Gastroesophageal sphincter (tissue), 3 donors: ENCODE data around the gene SDCBP2.

Source experiments
- POLR2AphosphoS5 ChIP-seq: sonication (generic); formaldehyde crosslinking; IDR thresholded peaks from one replicate; pipeline ENCODE4 v1.6.1; 2017; ENCODE audit warnings: antibody characterized with exemption
- TF ChIP-seq, protein P1 (sequence below), 4 experiments: fragments of 200-600 bp in 2 of 4; fragments of 450-650 bp in 2 of 4; sonication (generic) in 1 of 4; IDR thresholded peaks; one replicate each; pipeline ENCODE4 v1.5.1; 2017 to 2019; ENCODE audit warnings: antibody characterized with exemption in 4 of 4, mild to moderate bottlenecking in 2 of 4, moderate library complexity in 2 of 4

DNA sequence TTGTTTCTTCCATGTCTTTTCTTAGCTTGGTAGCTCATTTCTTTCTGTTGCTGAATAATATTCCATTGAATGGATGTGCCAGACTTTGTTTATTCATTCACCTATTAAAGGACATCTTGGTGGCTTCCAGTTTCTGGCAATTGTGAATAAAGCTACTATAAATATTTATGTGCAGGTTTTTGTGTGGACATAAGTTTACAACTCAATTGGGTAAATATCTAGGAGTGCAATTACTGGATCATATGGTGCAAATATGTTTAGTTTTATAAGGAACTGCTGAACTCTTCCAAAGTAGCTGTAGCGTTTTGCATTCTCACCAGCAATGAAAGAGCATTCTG lies 16.8 kb upstream of the SDCBP2 start:
- no peak for TF ChIP-seq POLR2AphosphoS5
- TF ChIP-seq, protein P1, sequence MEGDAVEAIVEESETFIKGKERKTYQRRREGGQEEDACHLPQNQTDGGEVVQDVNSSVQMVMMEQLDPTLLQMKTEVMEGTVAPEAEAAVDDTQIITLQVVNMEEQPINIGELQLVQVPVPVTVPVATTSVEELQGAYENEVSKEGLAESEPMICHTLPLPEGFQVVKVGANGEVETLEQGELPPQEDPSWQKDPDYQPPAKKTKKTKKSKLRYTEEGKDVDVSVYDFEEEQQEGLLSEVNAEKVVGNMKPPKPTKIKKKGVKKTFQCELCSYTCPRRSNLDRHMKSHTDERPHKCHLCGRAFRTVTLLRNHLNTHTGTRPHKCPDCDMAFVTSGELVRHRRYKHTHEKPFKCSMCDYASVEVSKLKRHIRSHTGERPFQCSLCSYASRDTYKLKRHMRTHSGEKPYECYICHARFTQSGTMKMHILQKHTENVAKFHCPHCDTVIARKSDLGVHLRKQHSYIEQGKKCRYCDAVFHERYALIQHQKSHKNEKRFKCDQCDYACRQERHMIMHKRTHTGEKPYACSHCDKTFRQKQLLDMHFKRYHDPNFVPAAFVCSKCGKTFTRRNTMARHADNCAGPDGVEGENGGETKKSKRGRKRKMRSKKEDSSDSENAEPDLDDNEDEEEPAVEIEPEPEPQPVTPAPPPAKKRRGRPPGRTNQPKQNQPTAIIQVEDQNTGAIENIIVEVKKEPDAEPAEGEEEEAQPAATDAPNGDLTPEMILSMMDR (IDR thresholded peaks at IDR 0.05) = no peak
